ENCODE data around the gene MTARC2.
A peak's percentile ranks its signal among the peaks of the same experiment; 100 is the strongest.

Gene MTARC2

GRCh38 chr1:220807726-220808125 is 59.6 kb downstream of the MTARC2 start:
- H3K9me3 Mint-ChIP-seq = no peaks in the 10 kb centered on the region
- no peak overlapping the region for H3K27ac Mint-ChIP-seq
- peaks cover 12% of the 10 kb centered on the region for H3K36me3 Mint-ChIP-seq (ENCODE audit: low read depth)
- H3K4me3 Mint-ChIP-seq = no peak overlapping the region
- peaks cover 6% of the 10 kb centered on the region for H3K4me1 Mint-ChIP-seq (ENCODE audit: low read depth)
- H3K27me3 Mint-ChIP-seq = no peaks in the 10 kb centered on the region
- intact Hi-C loops (cut with micrococcal nuclease) = no loop called here

- Mint-ChIP-seq H3K36me3 (ENCODE audit: low read depth) (peaks cover 9% of the 10 kb centered on the region), H3K4me3 (no peak overlapping the region), H3K9me3 (no peaks in the 10 kb centered on the region), H3K4me1 (ENCODE audit: low read depth) (peaks cover 12% of the 10 kb centered on the region), H3K27me3 (no peaks in the 10 kb centered on the region), H3K27ac (no peak overlapping the region)
- intact Hi-C loops (cut with micrococcal nuclease) = no loop called here
Measured at GRCh38 chr1:220808345-220809186, 60.4 kb downstream of the MTARC2 start.

GRCh38 chr1:220809187-220809550 is 61.0 kb downstream of the MTARC2 start:
- Mint-ChIP-seq H3K36me3 (ENCODE audit: low read depth) (peaks cover 10% of the 10 kb centered on the region), H3K4me3 (no peak overlapping the region), H3K27ac (no peak overlapping the region), H3K4me1 (ENCODE audit: low read depth) (peaks cover 12% of the 10 kb centered on the region), H3K9me3 (no peaks in the 10 kb centered on the region), H3K27me3 (no peaks in the 10 kb centered on the region)
- intact Hi-C loops (cut with micrococcal nuclease) = no loop called here

- Mint-ChIP-seq H3K27ac (no peak overlapping the region), H3K9me3 (no peaks in the 10 kb centered on the region), H3K36me3 (ENCODE audit: low read depth) (peaks cover 16% of the 10 kb centered on the region), H3K4me1 (ENCODE audit: low read depth) (peaks cover 17% of the 10 kb centered on the region), H3K4me3 (no peak overlapping the region), H3K27me3 (no peaks in the 10 kb centered on the region)
- intact Hi-C loops (cut with micrococcal nuclease) = loop anchor here (1.0 to 5.0 kb wide), 2 partner anchors 393 to 626 kb away; no protein-coding TSS in a partner anchor
Measured at GRCh38 chr1:220809704-220810103, 61.6 kb downstream of the MTARC2 start.

- Mint-ChIP-seq H3K9me3 (no peaks in the 10 kb centered on the region), H3K4me3 (peak overlapping the region; percentile 63), H3K4me1 (ENCODE audit: low read depth) (peaks cover 17% of the 10 kb centered on the region), H3K36me3 (ENCODE audit: low read depth) (peaks cover 16% of the 10 kb centered on the region), H3K27me3 (no peaks in the 10 kb centered on the region), H3K27ac (no peak overlapping the region)
- intact Hi-C loops (cut with micrococcal nuclease) = loop anchor here (1.0 to 5.0 kb wide), 2 partner anchors 392 to 625 kb away; no protein-coding TSS in a partner anchor
Measured at GRCh38 chr1:220810179-220810653, 62.1 kb downstream of the MTARC2 start.

- Mint-ChIP-seq H3K9me3 (no peaks in the 10 kb centered on the region), H3K4me3 (no peak overlapping the region), H3K27ac (no peak overlapping the region), H3K4me1 (ENCODE audit: low read depth) (peaks cover 17% of the 10 kb centered on the region), H3K36me3 (ENCODE audit: low read depth) (peaks cover 21% of the 10 kb centered on the region), H3K27me3 (no peaks in the 10 kb centered on the region)
- intact Hi-C loops (cut with micrococcal nuclease) = loop anchor here (1.0 to 5.0 kb wide), 2 partner anchors 391 to 624 kb away; no protein-coding TSS in a partner anchor
Measured at GRCh38 chr1:220810963-220811362, 62.8 kb downstream of the MTARC2 start.

- H3K4me1 Mint-ChIP-seq (ENCODE audit: low read depth) = peaks cover 17% of the 10 kb centered on the region
- intact Hi-C loops (cut with micrococcal nuclease) = loop anchor here (5.0 kb wide), 1 partner anchor 391 kb away; no protein-coding TSS in a partner anchor
- H3K9me3 Mint-ChIP-seq = no peaks in the 10 kb centered on the region
- no peaks in the 10 kb centered on the region for H3K27me3 Mint-ChIP-seq
- H3K36me3 Mint-ChIP-seq (ENCODE audit: low read depth) = peaks cover 23% of the 10 kb centered on the region
- no peak overlapping the region for H3K4me3 Mint-ChIP-seq
- H3K27ac Mint-ChIP-seq = no peak overlapping the region
Measured at GRCh38 chr1:220811695-220812094, 63.6 kb downstream of the MTARC2 start.

GRCh38 chr1:220812308-220812707 is 64.2 kb downstream of the MTARC2 start:
- Mint-ChIP-seq H3K36me3 (ENCODE audit: low read depth) (peaks cover 29% of the 10 kb centered on the region), H3K27me3 (no peaks in the 10 kb centered on the region), H3K27ac (no peak overlapping the region), H3K4me1 (ENCODE audit: low read depth) (peaks cover 17% of the 10 kb centered on the region), H3K9me3 (no peaks in the 10 kb centered on the region), H3K4me3 (no peak overlapping the region)
- intact Hi-C loops (cut with micrococcal nuclease) = loop anchor here (5.0 kb wide), 1 partner anchor 390 kb away; no protein-coding TSS in a partner anchor

- H3K27ac Mint-ChIP-seq = no peak overlapping the region
- no peaks in the 10 kb centered on the region for H3K27me3 Mint-ChIP-seq
- no peaks in the 10 kb centered on the region for H3K9me3 Mint-ChIP-seq
- peaks cover 17% of the 10 kb centered on the region for H3K4me1 Mint-ChIP-seq (ENCODE audit: low read depth)
- H3K4me3 Mint-ChIP-seq = no peak overlapping the region
- peaks cover 36% of the 10 kb centered on the region for H3K36me3 Mint-ChIP-seq (ENCODE audit: low read depth)
- intact Hi-C loops (cut with micrococcal nuclease) = loop anchor here (5.0 kb wide), 1 partner anchor 389 kb away; no protein-coding TSS in a partner anchor
Measured at GRCh38 chr1:220813013-220813412, 64.9 kb downstream of the MTARC2 start.

- intact Hi-C loops (cut with micrococcal nuclease) = no loop called here
- H3K9me3 Mint-ChIP-seq = no peaks in the 10 kb centered on the region
Measured at GRCh38 chr1:220815409-220815808, 67.3 kb downstream of the MTARC2 start.

GRCh38 chr1:220817907-220818306 is 69.8 kb downstream of the MTARC2 start:
- H3K4me1 Mint-ChIP-seq (ENCODE audit: low read depth) = peaks cover 10% of the 10 kb centered on the region
- H3K27ac Mint-ChIP-seq = no peak overlapping the region
- H3K27me3 Mint-ChIP-seq = no peaks in the 10 kb centered on the region
- H3K36me3 Mint-ChIP-seq (ENCODE audit: low read depth) = peaks cover 27% of the 10 kb centered on the region
- intact Hi-C loops (cut with micrococcal nuclease) = no loop called here
- H3K4me3 Mint-ChIP-seq = no peak overlapping the region
- H3K9me3 Mint-ChIP-seq = no peaks in the 10 kb centered on the region

More at GRCh38 chr1:220815409-220815808, 67.3 kb downstream of the MTARC2 start:
- Mint-ChIP-seq H3K27me3 (no peaks in the 10 kb centered on the region), H3K36me3 (ENCODE audit: low read depth) (peaks cover 37% of the 10 kb centered on the region), H3K4me1 (ENCODE audit: low read depth) (peaks cover 15% of the 10 kb centered on the region), H3K27ac (no peak overlapping the region), H3K4me3 (no peak overlapping the region)

GRCh38 chr1:220818421-220819173 is 70.5 kb downstream of the MTARC2 start:
- Mint-ChIP-seq H3K9me3 (no peaks in the 10 kb centered on the region), H3K4me3 (no peak overlapping the region), H3K36me3 (ENCODE audit: low read depth) (peaks cover 27% of the 10 kb centered on the region), H3K4me1 (ENCODE audit: low read depth) (peaks cover 5% of the 10 kb centered on the region), H3K27me3 (no peaks in the 10 kb centered on the region), H3K27ac (no peak overlapping the region)
- intact Hi-C loops (cut with micrococcal nuclease) = no loop called here

GRCh38 chr1:220819467-220820026 is 71.4 kb downstream of the MTARC2 start:
- Mint-ChIP-seq H3K27ac (no peak overlapping the region), H3K4me3 (no peak overlapping the region), H3K9me3 (no peaks in the 10 kb centered on the region), H3K4me1 (ENCODE audit: low read depth) (peaks cover under 1% of the 10 kb centered on the region), H3K27me3 (no peaks in the 10 kb centered on the region), H3K36me3 (ENCODE audit: low read depth) (peaks cover 23% of the 10 kb centered on the region)
- intact Hi-C loops (cut with micrococcal nuclease) = no loop called here

All from dendritic cell treated with granulocyte-macrophage colony-stimulating factor and Interleukin-4, amounts not matched to agents 40 ng/mL and 50 ng/mL, for 4 days (primary cell).